GM12873 (cell line): Measurements from ENCODE around the gene COMP.

Experiments
- TF ChIP-seq, protein P1 (sequence below): IDR thresholded peaks from 2 replicates; pipeline ENCODE4 v1.5.1; 2012; ENCODE audit warnings: low read depth, mild to moderate bottlenecking, moderate library complexity, low read length, control low read depth; ENCODE audit not compliant: insufficient read depth; ENCODE audit errors: missing control alignments

COMP gene

DNA sequence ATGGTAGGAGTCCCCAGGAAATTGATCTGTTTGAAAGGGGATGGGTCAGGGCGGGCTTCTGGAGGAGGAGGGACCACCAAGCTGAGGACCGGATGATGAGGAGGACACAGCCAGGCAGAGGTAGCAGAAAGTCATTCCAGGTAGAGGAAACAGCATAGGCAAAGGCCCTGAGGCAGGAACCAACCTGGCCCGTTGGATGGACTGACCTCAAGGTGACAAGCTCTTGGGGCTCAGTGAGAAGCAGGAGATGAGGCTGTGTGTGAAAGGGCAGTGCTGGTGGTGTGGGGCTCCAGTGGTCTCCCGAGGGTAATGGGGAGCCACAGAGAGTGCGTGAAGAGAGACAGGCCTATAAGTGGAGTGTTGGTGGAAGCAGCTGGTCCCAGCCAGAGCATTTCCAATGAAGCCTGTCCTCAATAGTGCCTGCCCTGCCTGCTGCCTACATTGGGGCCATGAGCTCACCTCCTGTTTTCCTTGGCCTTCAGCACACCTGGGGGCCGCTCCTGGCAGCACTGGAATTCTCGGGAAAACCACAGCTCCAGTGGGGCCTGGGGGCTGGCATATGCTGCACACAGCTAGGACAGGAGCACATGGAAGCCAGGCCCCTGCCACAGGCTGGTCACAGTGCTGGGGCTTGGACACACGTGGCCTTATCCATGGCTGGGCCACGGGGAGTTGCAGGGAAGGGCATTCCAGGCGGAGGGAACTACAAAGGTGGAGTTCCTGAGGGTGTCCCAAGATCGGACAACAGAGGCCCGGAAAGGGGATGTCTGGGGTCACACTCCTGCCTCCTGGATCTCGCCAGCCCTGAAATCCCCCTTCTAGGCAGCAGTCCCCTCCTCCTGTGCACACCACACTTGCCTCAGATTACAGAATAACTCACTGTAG is 2.3 kb upstream of the COMP start:
- TF ChIP-seq, protein P1, sequence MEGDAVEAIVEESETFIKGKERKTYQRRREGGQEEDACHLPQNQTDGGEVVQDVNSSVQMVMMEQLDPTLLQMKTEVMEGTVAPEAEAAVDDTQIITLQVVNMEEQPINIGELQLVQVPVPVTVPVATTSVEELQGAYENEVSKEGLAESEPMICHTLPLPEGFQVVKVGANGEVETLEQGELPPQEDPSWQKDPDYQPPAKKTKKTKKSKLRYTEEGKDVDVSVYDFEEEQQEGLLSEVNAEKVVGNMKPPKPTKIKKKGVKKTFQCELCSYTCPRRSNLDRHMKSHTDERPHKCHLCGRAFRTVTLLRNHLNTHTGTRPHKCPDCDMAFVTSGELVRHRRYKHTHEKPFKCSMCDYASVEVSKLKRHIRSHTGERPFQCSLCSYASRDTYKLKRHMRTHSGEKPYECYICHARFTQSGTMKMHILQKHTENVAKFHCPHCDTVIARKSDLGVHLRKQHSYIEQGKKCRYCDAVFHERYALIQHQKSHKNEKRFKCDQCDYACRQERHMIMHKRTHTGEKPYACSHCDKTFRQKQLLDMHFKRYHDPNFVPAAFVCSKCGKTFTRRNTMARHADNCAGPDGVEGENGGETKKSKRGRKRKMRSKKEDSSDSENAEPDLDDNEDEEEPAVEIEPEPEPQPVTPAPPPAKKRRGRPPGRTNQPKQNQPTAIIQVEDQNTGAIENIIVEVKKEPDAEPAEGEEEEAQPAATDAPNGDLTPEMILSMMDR = no peak

DNA sequence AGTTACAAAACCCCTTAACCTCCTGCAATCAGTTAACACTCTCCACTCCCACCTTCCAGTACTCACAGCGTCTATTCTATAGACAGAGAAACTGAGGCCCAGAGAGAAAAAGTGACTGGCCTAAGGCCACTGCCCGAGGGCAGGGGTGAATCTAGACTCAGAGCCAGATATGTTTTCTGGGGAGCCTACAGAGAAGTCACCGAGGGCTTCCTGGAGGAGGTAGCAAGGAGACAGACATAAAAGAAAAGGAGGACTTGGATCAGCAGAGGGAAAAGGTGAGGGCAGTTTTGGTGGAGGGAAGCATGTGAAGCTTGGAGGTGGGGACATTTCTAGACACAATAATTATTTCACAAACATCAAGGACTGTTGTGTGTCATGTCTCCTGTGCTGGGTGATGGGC is 1.6 kb upstream of the COMP start:
- TF ChIP-seq, protein P1 = no peak

DNA sequence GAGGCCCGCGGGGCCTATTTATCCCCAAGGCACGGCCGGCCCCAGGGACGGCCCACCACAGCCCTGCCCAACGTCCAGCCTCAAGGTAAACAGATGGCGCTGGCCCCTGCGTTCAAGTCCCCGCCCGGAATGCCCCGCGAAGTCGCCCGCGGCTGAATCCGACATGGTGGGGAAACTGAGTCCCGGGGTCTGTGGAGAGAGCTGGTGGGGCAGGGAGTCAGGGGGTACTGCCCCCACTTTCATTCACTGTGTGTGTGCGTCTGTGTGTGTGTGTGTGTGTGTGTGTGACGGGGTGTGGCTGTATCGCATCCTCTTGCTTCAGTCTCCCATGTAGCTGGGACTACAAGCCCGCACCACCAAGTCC is 192 bp upstream of the COMP start:
- TF ChIP-seq, protein P1 = no peak

DNA sequence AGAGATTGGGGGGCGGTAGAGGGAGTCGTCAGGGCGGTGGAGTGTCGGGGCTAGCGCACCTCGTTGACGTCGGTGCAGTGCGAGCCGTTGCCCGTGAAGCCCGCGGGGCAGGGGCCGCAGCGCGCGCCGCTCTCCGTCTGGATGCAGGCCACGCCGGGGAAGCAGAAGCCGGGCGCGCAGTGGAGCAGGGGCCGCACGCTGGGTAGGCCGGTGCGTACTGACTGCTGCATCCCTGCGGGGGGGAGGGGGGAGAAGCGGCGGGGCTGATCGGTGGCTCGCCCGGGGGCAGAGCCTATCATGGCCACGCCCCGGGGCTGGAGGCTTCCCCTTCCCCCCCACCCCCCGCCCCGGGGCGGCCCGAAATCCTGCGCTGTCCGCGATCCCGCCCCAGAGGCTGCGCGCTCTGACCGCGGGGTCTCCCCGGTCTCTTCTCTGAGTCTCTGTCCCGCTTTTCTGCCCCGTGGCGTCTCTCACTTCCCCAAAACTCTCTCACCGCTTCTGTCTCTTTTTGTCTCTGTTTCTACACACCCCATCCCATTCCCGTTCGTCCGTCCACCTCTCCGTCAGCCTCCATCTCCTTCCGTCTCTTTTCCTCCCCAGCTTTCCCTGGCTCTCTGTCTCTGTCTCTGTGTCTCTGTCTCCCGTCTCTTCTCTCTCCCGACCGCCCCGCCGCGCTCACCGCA is 1.1 kb downstream of the COMP start:
- TF ChIP-seq, protein P1 = no peak

DNA sequence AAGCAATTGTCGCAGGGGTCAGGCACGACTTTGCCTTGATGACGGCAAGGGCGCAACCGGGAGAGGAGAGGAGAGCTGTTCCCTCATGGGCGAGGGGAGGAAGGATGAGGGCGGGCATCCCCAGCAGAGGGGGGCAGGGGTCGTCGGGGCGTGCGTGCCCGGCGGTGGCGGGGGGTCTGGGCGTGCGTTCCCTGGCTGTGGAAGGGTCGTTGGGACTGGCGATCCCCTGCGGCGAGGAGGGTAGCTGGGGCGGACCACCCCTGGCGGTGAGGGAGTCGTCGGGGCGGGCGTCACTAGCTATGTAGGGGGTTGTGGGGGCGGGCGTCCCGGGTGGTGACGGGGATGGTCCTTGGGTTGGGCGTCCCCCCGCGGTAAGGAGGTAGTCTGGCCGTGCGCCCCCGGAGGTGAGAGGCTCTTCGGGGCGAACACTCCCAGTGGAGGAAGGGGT is 1.7 kb downstream of the COMP start:
- TF ChIP-seq, protein P1 = no peak

DNA sequence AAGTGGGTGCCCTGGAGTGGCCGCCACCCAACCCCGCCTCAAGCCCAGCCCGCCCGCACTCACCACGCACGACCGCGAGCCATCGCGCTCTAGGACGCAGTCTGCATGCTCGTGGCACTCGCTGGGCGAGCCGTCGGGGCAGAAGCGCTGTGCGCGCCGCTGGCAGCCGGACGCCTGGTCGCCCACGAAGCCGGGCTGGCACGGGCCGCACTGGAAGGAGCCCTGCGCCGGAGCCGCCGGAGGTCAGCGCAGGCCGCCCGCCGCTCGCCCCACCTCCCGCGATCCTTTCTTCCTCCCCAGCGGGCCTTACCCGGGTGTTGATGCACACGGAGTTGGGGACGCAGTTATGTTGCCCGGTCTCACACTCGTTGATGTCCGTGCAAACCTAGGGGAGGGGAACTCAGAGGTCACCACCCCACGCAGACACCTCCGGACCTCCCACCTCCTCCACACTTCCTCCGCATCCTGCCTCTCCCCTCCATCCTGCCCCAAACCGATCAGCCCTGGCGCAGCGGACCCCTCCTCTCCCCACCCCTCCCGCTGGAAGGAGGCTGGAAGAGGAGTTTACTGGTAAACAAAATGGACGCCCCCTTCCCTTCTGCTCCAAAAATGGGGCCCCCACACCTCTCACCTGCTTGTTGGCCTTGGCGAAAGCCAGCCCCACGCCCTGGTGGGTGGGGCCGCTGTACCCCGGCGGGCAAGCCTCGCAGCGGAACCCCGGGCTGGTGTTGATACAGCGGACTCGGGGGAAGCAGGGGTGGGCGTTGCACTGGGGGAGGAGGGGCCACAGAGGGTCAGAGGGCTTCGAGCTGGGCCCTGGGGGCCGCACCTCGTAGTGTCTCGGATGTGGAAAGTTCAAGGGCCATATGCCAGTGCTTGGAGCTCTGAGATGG is 2.3 kb downstream of the COMP start:
- TF ChIP-seq, protein P1 = no peak
